ENCODE results near the gene SLC17A7.

Gene SLC17A7

DNA sequence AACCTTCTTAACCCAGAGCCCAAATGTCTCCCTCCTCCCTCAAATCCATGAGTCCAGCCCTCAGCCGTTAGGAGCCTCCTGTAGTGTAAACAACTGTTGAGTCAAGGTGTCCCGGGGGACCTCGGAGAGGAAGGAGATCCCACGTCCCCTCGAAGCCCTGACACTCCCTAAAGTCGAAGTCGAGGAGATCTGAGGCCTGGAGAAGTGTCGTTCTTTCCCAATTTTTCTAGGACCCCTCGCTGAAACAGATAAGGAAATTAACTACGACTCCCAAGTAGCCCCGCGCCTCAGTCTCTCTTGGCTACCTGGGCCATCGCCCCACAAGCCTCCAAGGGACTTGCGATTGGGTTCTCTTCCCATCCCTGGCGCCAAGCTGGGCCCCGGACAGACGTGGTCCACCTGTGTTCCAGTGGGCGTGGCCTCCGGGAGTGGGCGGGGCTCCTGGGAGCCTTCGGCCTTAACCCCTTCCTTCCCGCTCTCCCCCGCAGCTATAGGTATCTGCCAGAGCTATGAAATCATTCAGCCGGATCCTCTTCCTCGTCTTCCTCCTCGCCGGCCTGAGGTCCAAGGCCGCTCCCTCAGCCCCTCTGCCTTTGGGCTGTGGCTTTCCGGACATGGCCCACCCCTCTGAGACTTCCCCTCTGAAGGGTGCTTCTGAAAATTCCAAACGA, 15.3 kb downstream of the SLC17A7 start:
- DNase-seq = peak; percentile 53

GRCh38 chr19:49425178-49425577, 16.1 kb downstream of the SLC17A7 start, which contains the start of gene GFY:
GFY (plus strand) TSS chr19:49425388; CDS start chr19:49426431, 1,043 bp downstream.
- no peak for DNase-seq

DNA sequence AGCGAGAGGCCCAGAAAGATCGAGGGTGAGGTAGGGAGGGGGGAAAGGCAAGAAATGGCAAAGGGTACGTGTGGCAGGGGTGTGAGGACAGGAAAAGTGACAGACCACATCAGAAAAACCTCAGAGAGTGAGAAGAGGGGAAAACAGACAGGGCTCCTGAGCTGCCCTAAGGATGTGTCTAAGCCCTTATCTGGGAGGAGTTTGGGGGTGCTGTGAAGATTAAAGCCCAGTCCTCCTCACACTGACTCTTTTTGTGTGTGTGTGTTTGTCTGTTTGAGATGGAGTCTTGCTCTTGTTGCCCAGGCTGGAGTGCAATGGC, 17.4 kb downstream of the SLC17A7 start:
- DNase-seq = no peak

GRCh38 chr19:49423071-49423984, 18.0 kb downstream of the SLC17A7 start, which contains the start of gene PTH2:
PTH2 (minus strand) TSS chr19:49423441; CDS start chr19:49423339, 102 bp downstream.
- no peak for DNase-seq

- peak; percentile 43 for DNase-seq
Observed at GRCh38 chr19:49422407-49423070, 18.8 kb downstream of the SLC17A7 start.

GRCh38 chr19:49421878-49422202, 19.5 kb downstream of the SLC17A7 start:
- no peak for DNase-seq

DNA sequence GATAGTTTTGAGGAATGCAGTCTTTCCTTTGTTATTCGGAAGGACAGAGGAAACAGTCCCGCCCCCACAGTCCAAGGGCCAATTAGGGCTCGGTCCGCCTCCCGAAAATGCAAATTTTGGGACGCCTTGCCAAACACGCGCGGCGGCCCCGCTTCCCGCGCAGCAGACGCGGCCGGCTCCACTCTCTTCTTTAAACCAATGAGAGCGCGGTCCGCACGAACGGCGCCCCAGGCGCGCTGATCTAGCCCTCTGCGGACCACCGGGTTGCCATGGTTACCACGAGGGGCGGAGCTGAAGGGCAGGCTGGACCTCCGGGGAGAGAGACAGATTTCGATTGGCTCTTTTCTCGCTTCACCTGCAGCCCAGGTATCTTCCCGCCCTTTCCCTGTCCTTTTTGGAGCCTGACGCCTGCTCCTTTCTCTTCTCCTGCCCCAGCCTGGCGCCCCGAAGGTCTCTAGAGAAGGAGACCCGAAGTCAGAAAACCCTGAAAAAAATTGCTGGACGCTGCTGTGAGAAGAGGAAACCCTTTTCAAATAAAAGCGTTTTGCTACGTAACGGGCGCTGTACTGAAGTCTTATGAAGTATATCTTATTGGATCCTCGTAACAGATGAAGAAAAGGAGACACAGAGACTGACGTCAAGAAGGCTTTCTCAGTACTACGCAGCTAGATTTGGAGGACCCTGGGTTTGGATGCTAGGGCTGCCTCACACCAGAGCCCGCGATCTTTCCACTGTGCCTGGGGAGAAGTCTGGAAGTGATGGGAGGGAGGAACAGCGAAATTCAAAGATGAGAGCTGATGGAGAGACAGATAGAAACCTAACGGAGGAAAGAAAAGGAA, 20.1 kb downstream of the SLC17A7 start:
- peak; percentile 93 for DNase-seq

- no peak for DNase-seq
Observed at GRCh38 chr19:49420227-49420626, 21.1 kb downstream of the SLC17A7 start.

- DNase-seq = no peak
Observed at GRCh38 chr19:49419173-49419572, 22.2 kb downstream of the SLC17A7 start.

DNA sequence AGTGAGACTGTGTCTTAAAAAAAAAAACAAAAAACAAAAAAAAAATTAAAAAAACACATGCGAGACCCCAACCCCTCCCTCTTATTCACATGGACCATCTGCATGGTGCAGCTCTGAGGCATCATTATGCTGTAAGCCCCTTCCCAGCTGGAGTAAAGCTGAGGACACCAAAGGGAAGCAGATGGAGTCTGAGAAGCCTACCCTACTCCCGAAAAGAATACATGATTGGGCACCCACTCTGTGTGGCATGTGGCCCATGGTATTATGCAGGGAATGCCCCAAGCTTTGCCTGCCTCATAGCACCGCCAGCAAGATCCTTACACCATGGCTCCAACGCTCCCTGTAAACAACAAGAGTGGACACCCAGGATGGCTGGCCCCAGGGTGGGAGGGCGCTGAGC, 22.8 kb downstream of the SLC17A7 start:
- no peak for DNase-seq

GRCh38 chr19:49417088-49417487, 24.2 kb downstream of the SLC17A7 start:
- DNase-seq = no peak

DNA sequence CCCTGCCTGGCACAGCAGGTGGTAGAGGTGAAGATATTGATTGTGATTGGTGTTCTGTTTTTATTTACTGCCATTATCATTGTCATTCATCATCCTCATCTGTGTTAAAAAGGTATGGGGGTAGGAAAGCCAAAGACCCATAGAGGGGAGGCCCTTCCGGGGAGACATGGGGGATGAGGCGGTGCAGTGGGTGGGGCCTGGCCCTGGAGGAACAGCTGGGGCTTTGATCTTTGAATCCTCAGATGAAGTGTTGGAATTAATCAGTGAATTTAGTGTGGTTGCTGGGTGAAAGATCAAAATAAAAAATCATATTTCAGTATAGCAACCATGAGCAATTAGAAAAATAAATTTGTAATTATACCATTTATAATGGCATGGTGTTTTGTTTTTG, 25.5 kb downstream of the SLC17A7 start:
- DNase-seq = no peak

GRCh38 chr19:49415102-49415809, 26.1 kb downstream of the SLC17A7 start:
- DNase-seq = no peak

DNA sequence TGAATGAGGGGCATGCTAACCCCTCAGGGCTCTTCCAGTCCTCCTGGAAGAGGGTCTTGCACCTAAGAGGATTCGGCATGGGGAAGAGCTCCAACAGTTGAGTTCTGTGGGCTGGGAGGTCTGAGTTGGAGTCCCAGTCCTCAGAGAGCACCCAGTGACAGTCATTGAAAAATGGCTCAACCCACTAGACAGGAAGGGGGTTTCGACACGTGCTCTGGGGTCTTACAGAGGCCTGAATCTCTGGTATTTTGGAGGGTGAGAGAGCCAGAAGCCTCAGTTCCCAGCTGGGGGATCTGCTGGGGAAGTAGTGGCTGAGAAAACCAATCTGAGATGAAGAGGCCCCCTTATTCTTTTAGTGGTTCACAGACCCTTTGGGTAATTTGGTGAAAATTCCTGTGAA, 27.1 kb downstream of the SLC17A7 start:
- DNase-seq = no peak

DNA sequence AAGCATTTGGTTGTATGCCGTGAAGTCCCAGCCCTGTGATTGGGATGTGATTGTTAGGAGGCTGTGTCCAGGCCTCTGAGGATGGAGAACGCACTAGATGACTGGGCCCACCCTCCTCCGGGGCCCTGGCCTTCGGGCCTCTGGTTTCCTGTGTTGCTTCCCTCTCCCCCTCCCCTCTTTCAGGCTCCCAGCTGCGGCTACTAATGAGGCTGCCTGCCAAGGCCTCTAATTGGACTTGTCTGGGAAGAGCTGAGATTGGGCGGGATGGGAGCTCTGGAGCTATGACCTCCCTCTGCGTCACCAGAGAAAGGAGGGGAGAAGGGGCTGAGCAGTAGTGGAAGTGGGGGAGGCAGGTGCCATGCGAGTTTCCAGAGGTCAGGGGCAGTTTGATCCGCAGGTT, 28.0 kb downstream of the SLC17A7 start:
- DNase-seq = no peak

- no peak for DNase-seq
Observed at GRCh38 chr19:49411681-49412326, 29.5 kb downstream of the SLC17A7 start.

GRCh38 chr19:49409441-49410029, 31.8 kb downstream of the SLC17A7 start:
- DNase-seq = no peak

- no peak for DNase-seq
Observed at GRCh38 chr19:49408816-49409440, 32.4 kb downstream of the SLC17A7 start.

DNA sequence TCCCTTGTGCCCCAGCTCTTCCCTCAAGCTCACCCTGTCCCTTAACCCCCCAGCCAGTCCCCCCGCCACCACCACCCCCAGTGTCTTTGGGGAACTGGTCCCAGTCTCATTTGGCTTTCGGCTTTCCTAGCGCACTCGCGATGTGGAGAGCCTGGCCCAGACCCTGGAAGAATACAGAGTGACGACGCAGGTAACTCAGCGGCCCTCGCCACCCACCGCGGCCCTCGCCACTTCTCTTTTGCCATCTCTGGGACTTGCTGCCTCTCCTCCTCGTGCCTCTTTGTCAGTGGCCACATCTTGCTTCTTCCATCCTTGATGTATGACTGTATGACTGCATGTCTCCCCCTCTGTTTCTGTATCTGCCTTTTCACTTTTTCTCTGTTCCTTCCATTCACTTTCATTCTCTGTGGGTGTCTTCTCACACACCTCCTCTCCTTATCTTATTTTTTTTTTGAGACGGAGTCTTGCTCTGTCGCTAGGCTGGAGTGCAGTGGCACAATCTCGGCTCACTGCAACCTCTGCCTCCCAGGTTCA, 33.8 kb downstream of the SLC17A7 start:
- DNase-seq = no peak

- DNase-seq = no peak
Observed at GRCh38 chr19:49407079-49407478, 34.2 kb downstream of the SLC17A7 start.

Data from DMS153 (cell line).